ENCODE results near the gene SORD.

DNA sequence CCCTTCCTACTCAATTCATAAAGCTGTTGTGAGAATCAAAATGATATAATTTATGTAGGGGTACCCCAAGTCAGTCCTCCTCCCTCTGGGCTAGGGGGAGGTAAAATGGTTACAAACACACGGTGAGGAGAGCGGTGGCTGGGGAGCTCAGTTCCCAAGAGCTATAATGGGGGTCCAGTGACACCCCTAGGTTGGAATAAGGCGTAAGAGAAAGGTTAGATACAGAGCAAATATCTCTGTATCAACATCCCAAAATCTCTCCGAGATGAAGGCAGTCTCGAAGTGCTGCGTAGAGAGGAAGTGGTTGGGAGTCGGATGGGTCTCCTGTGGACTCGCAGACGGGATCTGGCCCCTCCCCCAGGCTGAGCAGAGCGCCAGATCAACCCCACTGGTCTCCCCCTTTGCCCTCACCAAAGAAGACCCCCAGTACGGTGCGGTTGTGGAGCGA, 89.2 kb downstream of the SORD start:
- TF ChIP-seq POLR2AphosphoS5 (IDR thresholded peaks at IDR 0.05) = no peak
- no peak for TF ChIP-seq POLR2A (IDR thresholded peaks at IDR 0.05)
- TF ChIP-seq, protein P1, sequence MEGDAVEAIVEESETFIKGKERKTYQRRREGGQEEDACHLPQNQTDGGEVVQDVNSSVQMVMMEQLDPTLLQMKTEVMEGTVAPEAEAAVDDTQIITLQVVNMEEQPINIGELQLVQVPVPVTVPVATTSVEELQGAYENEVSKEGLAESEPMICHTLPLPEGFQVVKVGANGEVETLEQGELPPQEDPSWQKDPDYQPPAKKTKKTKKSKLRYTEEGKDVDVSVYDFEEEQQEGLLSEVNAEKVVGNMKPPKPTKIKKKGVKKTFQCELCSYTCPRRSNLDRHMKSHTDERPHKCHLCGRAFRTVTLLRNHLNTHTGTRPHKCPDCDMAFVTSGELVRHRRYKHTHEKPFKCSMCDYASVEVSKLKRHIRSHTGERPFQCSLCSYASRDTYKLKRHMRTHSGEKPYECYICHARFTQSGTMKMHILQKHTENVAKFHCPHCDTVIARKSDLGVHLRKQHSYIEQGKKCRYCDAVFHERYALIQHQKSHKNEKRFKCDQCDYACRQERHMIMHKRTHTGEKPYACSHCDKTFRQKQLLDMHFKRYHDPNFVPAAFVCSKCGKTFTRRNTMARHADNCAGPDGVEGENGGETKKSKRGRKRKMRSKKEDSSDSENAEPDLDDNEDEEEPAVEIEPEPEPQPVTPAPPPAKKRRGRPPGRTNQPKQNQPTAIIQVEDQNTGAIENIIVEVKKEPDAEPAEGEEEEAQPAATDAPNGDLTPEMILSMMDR (IDR thresholded peaks at IDR 0.05) = no peak
